Stimulated activated CD8-positive, alpha-beta memory T cell treated with anti-CD3 and anti-CD28 coated beads, Interleukin-12 subunit alpha, Interleukin-12 subunit beta, amount 100 ng/mL, for 4 hours (primary cell): ENCODE results near the gene BLMH.
"Not testable (repeated sequence)": the region's sequence is repeated elsewhere in the genome, so short reads cannot be mapped to it uniquely, and the experiment has no call there.

Experiments used
- DNase-seq: peaks from one replicate; pipeline ENCODE4 v3.0.0-alpha.2; 2020; ENCODE audit warnings: low read depth

Gene BLMH

DNA sequence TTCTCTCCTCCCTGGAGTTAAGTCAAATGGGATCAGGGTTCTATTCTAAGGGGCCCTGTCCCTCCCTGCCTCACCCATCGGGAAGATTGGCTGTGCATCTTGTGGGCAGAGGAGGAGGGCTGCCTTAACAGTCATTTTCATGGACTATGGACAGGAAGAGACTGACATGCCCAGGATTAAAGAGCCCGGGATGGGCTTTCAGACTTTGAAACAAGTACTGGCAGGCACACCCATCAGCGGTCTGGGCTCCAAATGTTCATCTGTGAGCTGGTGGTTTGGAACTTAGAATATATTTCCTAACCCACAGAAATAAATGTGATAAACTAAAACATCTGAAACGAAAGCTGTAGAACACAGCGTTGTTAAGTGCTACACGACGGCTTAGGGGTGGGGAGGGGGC, 62.7 kb downstream of the BLMH start:
- DNase-seq, result no peak

DNA sequence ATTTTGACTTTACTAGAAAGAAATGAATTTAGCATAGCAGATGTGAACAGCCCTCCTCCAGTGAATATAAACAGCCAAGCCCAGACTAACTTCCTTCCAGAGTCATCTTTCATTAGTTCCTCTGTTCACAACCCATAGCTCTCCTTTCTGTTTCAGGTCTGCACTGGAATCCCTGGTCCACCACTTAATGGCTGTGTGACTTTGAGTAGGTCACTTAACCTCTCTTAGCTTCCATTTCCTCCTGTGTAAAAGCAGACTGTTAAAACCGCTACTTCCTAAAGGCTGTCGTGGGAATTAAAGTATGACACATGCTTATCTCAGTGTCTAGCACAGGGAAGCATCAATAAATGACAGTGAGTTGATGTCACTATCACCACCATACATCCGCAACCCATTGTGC, 63.7 kb downstream of the BLMH start:
- DNase-seq, result no peak

DNA sequence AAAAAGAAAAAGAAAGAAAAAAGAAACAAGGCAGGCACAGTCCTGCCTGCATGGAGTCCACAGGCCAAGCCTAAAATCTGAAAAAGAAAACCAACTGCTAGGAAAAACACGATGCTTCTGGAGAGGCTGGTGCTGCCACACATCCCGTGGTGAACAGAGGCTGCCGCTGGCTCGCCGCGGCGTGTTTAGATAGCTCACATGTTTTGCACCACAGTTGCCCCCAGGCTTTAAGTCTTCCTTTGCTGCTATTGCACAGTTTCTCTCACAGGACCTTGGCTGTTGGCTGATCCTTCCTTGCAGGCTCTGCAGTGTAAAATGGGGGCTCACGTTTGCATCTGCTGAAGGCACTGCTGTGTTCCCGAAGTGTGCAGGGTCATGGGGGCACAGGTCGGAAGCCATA, 64.9 kb downstream of the BLMH start:
- DNase-seq, result no peak

DNA sequence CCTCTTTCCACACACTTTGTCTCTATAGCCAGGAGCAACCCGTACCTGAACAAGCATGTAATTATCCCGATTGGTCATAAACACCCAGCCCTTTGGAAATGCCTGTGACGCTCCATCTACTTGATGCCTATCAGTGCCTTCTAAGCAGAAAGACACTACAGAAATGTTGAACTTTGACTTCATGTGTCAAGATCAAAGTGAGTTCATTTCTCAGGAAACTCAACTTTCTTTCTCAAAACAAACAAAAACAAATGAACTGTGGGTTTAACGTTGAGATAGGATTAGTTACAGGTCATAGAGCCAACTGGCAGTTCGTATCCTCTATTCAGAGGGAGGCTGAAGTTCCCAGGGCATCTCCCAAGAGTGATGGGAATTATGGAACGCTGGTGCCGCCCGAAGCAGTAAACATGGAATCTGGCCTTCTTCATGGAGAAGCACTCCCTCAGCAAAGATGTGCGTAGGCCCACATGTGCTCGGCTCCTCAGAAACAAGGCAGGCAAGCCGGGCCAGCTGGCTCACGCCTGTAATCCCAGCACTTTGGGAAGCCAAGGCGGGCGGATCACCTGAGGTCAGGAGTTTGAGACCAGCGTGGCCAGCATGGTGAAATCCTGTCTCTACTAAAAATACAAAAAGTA, 65.7 kb downstream of the BLMH start:
- DNase-seq, result no peak

DNA sequence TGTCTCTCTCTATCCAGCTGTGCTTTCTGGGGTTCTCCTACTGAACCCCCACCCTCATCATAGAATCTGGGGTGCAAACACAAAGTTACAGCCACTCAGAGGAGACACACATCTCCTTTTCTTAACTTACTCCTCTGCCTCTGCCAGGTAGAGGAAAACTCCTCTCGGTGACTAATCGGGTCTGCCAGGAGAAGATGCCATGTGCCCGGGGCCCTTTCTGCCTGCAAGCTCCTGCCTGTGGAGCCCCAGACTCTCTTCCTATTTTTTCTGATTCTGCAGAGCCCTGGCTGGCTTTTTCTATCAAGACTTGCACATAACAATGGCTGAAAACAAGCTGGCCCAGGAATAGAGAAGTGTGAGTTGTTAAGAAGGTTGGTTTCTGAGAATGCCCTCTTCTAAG, 66.6 kb downstream of the BLMH start:
- DNase-seq, result no peak

DNA sequence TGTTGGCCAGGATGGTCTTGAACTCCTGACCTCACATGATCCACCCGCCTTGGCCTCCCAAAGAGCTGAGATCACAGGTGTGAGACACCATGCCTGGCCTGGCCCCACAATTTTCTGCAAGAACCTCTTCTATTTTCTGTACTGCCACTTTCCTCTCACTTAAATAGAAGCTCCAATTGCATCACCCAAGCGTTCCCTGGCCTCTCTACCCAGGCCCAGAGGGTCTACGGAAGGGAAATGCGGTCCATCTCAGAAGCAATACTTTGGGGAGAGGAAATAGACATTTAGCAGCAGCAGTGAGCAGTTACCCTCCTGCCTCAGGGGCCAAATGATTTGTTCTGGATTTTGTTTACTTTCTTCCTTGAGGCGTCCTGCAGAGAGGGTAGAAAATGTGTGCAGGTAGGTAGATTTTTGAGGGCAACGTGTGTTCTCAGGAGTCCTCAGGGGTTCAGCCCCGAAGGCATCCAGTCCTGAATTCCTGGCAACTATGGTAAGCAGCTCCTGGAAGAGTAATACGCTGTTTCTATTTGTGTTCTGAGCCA, 67.3 kb downstream of the BLMH start:
- DNase-seq, result no peak

DNA sequence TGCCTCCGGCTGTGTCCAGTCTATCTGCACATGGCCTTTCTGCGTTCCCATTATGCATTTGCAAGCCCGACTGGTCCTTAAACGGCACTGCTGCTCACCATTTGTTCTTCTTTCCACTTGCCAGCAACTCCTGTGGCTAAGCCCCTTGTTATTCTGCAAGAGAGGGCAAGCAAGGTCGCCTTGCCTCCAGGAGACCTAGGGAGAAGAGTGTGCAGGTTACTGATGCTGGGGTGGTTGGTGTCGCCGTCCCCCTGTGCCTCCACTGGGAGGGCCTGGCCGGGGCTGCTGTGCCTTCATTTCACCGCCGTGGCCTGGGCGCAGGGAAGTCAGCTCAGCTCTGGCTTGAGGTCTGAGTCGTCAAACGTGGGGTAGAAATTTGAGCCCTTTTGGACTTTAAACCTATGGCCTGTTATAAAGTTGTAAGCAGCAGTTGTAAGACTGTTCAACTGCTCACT, 69.0 kb downstream of the BLMH start:
- DNase-seq, result no peak

DNA sequence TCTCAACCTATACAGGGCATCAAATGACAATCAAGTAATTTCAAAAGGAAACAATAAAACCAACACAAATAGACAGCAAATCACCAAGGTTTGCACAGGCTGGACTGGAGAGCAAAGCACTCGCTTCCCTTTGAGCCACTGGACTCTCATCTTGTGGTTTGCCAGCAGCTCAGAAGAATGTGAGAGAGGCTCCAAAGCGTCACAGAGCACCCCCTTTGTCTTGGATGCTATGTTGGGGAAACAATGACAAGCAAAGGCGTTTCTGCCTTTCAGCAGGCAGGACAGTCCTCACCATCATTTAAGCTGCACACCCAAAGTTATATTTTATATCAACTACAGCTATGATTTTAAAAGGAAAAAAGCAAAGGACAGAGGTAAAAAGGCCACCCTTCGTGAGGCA, 69.5 kb downstream of the BLMH start:
- DNase-seq, result no peak

DNA sequence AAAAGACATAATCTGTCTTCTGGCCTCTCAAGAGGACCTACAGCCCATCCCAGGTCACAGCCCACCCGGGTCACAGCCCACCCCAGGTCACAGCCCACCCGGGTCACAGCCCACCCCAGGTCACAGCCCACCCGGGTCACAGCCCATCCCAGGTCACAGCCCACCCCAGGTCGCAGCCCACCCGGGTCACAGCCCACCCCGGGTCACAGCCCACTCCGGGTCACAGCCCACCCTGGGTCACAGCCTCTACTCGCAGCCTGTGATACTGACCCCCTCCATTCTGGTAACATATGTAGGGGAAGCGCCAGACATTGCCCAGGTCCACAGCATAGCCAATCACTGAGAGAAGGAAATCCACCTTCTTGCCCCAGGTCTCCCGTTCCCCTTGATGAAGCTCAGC, 70.4 kb downstream of the BLMH start:
- DNase-seq, result no peak

DNA sequence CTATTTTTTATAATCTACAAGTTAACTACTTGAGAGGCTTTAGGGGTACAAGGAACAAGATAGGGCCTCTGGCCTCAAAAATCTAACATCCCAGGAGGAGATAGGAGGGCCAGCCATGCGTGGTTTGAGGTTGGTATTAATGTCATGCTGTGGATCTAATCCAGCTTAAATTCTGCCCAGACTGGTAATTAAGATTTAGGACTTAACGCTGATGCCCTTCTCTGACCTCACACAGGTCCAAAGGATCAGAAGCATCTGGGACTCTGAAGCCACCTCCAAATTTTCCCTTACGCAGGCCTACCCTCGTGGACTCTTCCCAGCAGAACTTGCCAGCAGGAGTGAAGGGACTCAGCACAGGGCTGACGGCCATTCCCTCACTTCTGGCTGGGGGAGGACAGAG, 71.3 kb downstream of the BLMH start:
- no peak for DNase-seq

DNA sequence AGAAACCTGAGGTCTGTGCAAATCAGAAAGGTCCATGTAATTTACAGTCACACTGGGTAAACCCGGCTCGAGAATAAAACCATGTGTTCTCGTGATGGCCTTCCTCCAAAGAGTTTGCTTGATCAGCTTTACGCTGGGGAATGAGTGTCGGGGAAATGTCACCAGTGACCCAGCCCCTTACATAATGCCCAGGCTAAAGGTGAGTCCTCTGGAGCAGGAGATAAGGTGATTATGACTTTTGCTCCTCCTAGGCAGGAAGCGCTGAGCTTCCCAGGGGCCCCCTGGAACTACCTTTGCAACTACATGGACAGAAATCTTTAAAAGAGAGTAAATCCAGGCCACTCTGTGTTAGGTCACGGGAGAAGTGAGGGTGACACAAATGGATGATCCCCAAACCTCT, 71.9 kb downstream of the BLMH start:
- no peak for DNase-seq

DNA sequence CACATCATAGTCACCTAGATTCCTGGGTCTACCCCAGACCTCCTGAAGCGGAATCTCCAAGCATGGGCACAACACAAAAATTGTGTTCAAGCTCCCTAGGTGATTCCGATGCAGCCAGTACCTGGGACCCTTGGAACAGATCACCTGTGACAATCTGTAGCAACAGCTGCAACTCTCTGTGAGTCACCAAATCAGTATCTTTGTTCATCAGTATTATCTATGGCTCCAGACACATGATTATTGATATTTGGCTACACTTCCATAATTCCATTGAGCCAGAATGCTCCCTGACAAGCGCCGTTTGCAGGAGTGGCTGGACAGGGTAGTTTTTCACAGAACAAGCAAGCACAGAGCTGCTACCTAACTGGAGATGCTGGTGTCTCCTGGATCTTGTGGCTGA, 72.4 kb downstream of the BLMH start:
- no peak for DNase-seq

DNA sequence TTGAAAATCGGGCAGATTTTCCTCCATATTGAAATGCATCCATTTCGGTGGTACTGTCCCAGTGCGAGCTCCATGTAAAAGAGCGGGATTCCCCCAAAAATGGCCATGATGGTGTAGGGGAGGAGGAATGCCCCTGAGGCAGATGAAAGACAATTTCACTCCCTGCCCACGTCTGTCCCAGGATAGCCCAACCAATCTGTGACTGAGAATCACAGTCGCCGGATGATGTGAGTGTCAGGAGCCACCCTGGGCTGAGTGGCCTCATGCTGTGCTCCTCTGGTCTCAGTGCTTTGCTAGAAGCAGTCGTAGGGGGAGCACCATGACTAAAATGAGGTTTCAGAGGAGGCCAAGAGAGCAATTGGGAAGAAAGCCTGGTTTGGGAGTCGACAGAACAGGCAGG, 72.9 kb downstream of the BLMH start:
- DNase-seq, result no peak

DNA sequence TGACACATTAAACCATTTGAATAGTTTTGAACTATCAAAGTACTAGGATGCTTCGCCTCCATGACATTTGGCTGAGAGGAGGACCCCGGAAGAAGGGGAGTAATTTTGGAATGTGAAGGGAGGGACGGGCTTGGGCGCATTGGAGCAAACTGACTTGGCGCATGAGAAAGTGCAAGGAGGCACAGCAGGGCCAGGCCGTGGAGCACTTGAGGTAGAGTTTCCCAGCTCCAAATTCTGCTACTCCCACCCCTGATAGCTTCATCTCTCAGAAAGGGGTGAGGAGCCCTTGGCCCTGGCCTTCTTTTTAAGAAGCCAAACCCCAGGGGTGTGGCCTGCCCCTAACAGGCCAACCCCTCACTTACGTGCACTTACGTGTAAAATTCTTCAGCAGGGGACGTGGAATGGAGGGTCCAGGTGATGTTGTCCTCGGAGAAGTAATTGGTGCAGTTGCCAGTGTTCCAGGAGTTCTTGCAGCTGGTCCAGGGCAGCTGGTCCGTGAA, 73.9 kb downstream of the BLMH start:
- no peak for DNase-seq

DNA sequence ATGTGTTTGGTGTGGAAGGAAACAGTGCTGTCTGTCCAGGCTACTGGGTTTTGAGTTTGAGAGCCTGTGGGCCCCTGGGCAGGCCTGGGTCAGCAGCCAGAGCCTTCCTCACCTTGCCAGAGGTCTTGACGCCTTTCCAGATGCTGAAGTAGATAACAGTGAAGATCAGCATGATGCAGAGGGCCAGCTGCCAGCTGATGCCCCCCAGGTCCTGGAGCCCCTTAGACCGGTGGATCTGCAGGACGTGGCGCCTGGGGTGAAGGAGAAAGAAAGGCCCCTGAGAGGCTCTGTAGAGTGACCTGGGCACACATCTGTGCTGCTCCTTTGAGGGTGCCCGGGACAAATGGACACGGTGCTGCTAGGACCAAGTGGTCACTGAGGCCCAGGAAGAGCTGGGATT, 74.7 kb downstream of the BLMH start:
- no peak for DNase-seq

DNA sequence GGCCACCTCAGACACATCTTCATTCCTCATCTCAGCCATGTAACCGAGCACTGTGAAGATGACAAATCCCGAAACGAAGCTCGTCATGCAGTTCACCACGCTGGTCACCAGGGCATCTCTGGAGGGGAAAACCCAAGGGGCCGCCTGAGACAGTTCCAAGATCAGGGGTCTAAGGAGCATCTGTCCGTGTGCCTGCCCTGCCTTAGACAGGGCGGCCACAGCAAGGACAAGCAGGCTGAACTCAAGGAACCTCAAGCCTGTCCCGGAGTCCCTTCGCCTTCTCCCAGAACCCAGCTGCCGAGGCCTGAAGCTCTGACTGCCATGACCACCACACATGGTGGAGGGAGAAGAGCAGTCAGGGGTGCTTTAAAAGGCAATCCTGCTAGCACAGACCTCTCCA, 79.0 kb downstream of the BLMH start:
- DNase-seq, result no peak

DNA sequence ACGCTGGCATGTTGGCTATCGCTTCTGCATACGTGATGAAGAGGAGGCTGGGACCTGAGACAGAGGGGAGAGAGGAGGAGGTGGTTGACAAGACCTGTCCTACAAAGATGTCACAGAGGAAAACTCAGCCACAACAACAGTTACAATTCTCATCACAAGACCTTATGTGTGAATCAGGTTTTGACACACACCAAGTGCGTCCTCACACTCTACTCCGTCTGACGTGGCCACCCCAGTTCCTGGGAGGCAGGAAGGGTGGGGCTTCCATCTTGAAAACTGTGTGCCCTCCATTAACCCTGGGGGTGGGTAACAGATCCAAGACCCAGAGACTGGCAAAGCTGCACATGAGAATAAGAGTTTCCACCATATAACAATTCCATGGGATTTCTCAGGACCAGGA, 80.4 kb downstream of the BLMH start:
- no peak for DNase-seq

DNA sequence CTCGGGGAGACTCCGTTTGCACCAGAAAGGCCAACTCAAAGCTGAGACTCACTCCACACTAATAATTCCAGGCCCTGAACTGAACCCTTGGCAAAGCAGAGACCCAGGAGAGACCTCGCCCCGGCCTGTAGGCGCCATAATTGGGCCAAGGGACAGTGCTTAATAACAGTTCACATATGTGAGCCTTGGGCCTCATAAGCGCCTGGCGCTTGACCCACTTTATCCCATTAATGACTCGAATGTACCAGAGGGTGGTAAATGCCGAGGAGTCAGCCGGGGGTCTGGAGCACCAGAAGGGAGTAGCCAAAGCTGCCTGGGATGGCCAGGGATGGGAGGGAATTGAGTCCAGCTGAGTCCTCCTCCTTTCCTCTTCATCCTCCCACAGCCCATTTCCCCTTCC, 80.8 kb downstream of the BLMH start:
- no peak for DNase-seq

DNA sequence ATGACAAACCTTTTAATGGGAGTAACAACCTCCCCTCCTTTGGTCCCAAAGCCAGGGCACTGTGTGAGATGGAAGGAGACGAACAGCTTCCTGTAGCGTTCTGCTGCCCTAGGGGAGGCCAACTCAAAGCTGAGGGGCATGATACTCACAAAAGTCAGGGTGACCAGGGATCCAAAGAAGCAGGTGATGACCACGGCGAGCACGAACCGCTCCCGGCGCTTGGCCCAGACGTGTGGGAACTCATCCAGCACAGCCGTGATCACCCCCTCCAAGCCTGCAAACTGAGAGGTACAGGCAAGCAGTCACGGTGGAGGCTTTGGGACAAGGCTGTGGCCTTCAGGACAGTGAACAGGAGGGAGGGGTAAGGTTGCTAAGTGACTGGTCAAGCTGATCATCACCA, 81.4 kb downstream of the BLMH start:
- DNase-seq, result no peak

DNA sequence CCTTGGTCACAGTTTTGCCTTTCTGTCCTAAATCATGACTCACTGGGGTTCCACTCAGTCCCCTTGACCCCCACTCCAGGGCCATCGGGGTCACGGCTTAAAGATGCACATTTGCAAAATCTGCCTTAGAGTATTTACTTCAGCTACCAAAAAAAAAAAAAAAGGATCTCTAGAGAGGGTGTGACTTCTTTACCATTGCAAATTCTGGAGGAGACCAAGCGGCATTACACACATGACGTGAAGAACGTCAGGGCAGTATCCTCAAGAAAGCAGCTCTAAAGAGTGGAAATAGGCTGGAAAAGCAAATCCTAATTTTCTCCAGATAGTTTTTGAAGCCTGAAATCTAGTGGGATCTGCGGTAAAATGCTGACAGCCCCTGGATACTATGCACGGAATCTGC, 81.8 kb downstream of the BLMH start:
- DNase-seq, result no peak

DNA sequence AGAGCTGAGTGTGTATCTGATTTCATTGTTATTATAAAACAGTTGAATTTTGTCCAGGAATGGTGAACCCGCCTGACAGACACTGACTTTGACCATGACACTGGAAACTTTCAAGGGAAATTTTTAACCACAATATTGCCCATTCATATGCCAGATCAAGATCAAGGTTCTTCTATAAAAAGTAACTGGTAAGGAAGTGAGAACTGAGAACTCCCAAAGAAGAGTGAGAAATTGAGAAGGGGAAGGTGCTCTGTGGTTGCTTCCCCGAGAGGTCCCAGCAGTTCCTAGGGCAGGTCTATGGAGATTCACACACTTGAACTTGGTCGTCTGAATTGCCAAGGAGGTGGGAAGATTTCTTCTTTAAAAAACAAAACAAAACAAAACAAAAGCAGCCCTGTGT, 83.5 kb downstream of the BLMH start:
- DNase-seq, result no peak

DNA sequence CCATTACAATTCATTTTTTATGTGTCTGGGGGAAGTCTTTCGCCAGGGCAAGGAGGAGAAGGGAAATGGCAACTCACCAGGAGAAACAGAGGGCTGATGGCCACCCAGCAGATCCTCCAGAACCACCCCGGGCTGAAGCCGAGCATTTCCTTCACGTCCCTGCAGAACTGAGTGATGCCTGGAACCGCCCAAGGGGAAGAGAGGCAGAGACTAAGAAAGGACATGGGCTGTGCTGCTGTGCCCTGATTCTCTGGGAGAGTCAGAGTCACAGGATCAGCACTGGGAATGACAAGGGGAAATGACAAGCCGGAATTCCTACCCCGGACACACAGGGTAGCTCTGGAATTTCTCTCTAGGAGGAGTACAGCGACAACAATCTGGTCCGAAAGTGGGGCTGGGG, 84.1 kb downstream of the BLMH start:
- DNase-seq, result no peak

DNA sequence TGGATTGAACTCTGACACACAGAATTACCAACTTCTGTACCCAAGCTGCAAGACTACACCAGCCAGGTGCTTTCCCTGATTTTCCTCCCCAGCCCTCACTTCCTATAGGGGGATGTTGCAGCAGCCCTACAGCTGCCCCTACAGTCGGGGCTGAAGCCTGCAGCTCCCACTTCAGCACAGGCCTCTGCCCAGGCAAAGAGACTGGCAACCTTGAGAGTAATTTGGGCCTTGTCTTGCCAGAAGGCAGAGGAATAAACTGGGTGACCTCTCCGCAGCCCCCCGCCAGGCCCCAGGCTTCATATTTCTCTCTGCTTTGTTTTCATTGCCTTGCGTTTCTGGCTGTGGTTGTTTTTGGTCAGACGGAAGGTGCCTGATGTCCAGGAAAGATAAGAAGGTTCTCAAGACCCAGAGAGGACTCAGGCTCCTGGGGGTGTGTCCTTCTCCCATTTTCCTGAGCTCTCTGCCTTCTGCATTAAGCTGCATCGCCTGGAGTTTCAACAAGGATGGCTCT, 88.2 kb downstream of the BLMH start:
- DNase-seq, result no peak

DNA sequence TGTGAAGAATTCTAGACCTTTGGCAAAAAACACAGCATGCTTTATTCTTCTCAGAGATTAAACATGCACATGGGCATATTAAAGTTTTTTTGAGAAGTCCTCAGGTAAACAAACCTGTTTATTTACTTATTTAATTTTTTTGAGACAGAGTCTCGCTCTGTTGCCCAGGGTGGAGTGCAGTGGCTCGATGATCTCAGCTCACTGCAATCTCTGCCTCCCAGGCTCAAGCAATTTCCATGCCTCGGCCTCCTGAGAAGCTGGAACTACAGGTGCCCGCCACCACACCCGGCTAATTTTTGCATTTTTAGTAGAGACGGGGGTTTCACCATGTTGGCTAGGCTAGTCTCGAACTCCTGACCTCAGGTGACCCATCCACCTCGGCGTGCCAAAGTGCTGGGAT, 91.1 kb downstream of the BLMH start:
- DNase-seq, result not testable (repeated sequence)
